Measurements from ENCODE around the gene MARCHF10. TPM values are rescaled to one million over a fixed set of nuclear protein-coding genes. Genes with fewer than 3 reads are reported as not detected.
"Not testable (repeated sequence)": the region's sequence is repeated elsewhere in the genome, so short reads cannot be mapped to it uniquely, and the experiment has no call there.

The MARCHF10 gene
- polyA plus RNA-seq, 3 donors = 0.63 to 1.7 (median 0.78) TPM

DNA sequence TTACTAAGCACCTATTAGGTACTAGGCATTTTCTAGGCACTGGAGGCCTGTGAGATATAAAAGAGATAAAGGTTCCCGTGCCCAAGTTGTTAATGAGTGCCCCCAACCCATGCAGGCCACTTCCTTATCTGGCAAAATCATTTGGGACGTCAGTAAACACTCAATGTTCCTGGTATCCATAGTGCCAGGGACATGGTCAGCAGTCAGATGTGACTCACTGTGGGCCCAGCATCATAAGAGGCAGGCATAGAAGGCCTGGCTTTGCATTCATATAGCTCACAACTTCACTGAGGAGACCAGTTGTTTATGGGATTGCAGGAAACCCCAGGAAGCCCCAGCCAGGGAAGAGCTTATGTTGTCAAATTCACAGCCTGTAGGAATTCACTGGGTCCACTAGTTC, 99.5 kb downstream of the MARCHF10 start:
- DNase-seq (ENCODE audit: extremely low read depth in 1 of 11, low read depth in 9 of 11, low spot score in 4 of 11) = no peak

DNA sequence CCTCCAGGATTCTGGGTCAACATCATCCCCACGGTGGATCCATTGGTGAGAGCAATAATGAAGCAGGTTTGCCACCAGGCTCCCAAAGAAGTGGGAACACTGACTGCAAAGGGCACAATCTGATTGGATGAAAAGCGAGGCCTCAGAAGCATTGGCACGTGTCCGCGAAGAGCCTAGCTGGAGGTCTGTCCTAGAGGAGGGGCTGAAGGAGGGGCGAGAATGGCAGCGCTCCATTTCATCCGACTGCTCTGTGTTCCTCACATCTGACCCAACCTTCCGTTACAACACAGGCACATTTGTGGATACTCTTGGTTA, 100.7 kb downstream of the MARCHF10 start:
- no peak for DNase-seq (ENCODE audit: extremely low read depth in 1 of 11, low read depth in 9 of 11, low spot score in 4 of 11)

DNA sequence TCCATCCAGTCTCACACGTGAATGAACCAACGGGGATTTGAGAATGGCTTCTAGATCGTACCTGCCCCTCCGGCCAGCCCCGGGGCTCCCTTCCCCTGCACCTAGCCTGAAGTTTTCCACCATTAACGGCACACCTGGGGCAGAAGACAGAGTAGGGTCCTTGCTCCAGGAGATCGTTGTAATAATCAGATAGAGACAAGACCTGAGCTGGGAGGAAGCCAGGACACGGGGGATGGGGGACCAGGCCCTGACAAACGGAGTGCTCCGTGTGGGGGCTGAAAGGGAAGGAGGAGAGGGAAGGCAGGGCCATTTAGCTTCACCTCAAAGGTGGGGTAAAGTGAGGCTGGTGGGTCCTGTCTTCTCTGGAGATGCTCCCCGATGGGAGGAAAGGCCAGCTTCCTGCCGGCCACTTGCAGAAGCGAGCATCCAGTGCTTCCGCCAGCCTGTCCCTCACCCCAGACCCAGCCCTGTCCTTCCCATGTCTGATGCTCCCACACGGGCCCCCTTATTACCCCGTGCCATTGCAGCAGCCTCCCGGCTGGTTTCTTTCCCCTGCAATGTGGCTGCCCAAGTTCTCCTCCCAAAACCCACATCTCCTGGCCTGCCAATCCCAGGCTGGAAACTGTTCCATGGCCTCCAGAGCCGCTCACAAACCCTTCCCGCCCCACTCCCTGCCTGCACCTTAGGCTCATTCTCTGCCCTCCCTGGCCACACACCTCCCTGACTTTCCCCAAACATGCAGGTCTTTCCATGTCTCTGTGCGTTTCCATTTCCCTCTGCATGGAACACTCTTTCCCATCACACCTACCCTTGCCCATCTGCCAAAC, 101.3 kb downstream of the MARCHF10 start:
- no peak for DNase-seq (ENCODE audit: extremely low read depth in 1 of 11, low read depth in 9 of 11, low spot score in 4 of 11)

DNA sequence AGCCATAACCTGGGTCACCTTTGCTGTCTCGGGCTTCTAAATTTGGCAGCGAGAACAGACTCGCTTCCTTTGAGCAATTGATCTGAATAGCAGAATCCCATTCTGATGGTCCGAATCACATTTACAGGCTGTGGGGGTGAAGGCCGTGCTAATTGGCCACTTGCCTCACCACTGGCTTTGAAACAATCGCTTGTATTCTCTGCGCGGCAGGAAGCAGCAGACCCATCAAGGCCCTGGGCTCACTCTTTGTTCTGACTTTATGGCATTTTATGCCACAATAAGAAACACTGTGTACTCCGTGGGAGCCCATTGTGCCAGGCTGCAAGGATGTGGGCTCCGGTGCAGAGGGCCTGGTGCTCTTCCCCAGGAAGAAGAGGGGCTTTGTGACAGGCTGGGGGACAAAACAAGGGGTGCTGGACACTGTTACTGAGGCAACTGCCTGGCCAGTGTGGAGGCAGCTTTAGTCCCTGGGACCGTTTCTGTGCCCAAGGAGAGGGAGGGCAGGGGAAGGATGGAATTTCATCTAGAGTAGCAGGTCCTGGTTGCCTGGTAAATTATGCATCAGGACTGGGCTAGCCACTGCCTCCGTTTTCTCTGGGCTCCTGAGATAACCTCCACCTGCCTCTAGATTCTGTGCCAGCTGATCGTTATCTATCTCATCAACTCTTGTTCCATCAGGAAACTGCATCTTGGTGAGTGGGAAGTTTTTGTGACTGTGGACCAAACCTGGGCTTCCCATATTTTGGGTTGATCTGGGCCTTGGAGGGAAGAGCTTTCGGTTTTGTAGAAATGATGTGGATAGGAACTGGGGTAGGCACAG, 102.1 kb downstream of the MARCHF10 start:
- DNase-seq (ENCODE audit: extremely low read depth in 1 of 11, low read depth in 9 of 11, low spot score in 4 of 11) = no peak

GRCh38 chr17:62705156-62705777, 102.8 kb downstream of the MARCHF10 start:
- DNase-seq (ENCODE audit: extremely low read depth in 1 of 11, low read depth in 9 of 11, low spot score in 4 of 11) = no peak

GRCh38 chr17:62704381-62704971, 103.6 kb downstream of the MARCHF10 start:
- peak in 2 of 11 donors; percentile 48 to 68 for DNase-seq (ENCODE audit: extremely low read depth in 1 of 11, low read depth in 9 of 11, low spot score in 4 of 11)

DNA sequence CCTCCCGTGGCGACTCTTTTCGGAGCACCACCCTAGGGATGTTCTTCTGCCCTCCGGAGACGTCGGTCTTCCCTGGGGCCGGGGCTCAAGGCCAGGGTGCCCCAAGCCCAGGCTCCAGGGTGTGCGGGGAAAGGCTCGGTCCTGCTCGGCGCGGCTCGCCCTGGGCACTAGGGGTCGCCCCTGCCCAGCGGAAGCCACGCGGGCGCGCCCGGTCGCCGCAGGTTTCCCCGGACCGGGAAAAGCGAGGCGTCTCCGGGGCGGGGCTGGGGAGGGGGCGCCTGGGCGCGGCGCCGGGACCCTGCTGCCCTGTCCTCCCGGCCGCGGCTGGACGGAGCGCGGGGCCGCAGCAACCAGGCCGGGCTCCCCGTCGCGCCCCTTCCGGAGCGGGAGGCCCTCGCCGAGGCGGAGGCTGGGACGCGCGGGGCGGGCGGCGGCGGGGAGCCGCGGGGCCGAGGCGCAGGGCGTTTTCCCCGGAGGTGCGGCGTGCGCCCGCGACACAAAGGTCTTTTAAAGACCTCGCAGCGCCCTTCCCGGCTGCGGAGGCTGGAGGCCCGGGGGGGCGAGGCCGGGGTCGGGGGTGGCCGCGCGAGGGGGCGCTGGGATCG, 104.2 kb downstream of the MARCHF10 start:
- peak in 5 of 11 donors; percentile 65 to 74 (median 70) for DNase-seq (ENCODE audit: extremely low read depth in 1 of 11, low read depth in 9 of 11, low spot score in 4 of 11)

- DNase-seq (ENCODE audit: extremely low read depth in 1 of 11, low read depth in 9 of 11, low spot score in 4 of 11) = no peak
Observed at GRCh38 chr17:62703261-62703775, 104.8 kb downstream of the MARCHF10 start.

- no peak for DNase-seq (ENCODE audit: extremely low read depth in 1 of 11, low read depth in 9 of 11, low spot score in 4 of 11)
Observed at GRCh38 chr17:62702746-62703260, 105.3 kb downstream of the MARCHF10 start.

GRCh38 chr17:62701706-62702085, 106.4 kb downstream of the MARCHF10 start:
- DNase-seq (ENCODE audit: extremely low read depth in 1 of 11, low read depth in 9 of 11, low spot score in 4 of 11) = no peak

DNA sequence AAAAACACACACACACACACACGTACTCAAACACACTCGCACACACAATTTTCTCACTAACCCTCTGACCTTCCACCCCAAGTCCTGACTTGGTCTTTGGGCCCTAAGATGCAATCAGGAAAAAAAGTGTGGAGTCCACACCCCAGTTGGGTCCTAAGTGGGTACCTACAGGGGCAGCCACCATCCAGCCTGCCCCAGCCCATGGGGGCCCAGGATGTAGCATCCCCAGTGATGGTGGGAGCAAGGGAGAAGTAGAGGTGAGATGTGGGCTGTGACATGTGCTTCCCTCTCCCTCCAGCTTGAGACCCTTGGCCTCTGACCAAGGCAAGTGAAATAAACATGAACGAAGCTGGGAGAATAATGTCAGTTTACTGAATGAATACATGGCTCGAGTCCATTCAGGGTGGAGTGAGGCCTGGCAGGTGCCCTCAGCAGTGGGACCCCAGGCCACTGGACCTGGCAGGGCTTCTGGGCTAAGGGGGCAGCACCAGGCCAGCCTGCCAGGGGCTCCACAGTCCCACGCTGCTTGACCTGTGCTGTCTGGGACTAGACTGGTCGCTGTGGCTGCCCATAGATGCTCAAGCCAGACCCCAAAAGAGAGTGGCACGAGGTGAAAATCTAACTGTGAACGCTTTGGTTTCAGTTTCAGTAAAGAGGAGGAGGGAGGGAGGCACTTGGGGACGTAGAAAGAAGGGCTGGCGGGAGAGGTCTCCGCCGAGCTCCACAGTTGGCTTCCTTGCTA, 107.0 kb downstream of the MARCHF10 start:
- DNase-seq (ENCODE audit: extremely low read depth in 1 of 11, low read depth in 9 of 11, low spot score in 4 of 11) = no peak

- DNase-seq (ENCODE audit: extremely low read depth in 1 of 11, low read depth in 9 of 11, low spot score in 4 of 11) = not testable (repeated sequence)
Observed at GRCh38 chr17:62698459-62698858, 109.7 kb downstream of the MARCHF10 start.

DNA sequence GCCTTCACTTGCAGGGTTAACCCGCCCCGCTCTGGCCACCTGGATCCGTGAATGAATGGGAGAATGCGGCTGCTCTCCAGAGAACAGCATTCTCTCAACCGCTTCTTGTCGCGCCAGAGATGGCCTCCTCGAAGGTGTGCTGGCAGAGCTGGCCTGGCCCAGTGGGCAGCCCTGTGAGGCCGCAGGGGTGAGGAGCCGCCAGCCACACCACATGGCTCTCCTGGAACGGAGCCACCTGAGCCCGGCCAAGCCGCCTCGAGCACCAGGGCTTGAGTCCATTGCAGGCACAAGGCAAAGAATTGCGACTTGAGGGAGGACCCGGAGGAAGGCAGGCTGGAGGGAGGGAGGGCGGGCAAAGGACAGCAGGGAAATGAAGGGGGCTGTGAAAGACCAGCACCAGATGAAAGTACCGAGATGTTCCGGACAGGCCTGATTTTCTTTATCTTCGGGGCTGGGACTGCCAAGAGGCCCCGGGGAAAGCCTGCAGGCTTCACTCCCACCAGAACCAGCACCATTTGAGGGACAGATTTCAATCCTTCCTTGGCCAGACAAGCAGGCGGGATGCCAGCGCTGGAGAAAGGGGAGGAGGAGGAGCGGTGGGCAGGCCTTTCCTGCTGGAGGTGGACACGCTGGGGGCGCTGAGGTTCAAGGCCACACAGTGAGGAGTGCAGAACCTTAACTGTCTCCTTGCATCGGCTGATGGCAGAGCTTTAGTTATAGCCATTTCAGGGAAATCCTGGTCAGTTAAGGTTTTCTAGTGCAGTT, 111.2 kb downstream of the MARCHF10 start:
- no peak for DNase-seq (ENCODE audit: extremely low read depth in 1 of 11, low read depth in 9 of 11, low spot score in 4 of 11)

DNA sequence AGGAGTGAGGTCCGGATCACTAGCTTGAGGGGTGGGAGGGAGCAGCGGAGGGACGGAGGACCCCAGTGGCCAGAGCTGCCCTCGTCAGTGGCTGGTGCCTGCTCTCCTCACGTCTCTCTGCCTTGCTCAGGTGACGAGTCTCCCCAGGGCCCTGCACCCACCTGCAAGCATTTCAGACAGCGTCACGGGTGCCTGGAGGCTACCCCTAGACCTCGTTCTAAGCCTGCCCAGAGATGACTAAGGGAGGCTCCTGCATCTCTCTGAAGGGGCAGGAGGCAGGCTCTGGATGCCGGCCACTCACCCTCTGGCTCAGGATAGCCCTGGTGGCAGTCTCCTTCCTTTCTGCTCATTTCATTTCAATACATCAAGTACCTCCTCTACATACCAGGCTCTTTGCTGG, 111.9 kb downstream of the MARCHF10 start:
- DNase-seq (ENCODE audit: extremely low read depth in 1 of 11, low read depth in 9 of 11, low spot score in 4 of 11) = no peak

DNA sequence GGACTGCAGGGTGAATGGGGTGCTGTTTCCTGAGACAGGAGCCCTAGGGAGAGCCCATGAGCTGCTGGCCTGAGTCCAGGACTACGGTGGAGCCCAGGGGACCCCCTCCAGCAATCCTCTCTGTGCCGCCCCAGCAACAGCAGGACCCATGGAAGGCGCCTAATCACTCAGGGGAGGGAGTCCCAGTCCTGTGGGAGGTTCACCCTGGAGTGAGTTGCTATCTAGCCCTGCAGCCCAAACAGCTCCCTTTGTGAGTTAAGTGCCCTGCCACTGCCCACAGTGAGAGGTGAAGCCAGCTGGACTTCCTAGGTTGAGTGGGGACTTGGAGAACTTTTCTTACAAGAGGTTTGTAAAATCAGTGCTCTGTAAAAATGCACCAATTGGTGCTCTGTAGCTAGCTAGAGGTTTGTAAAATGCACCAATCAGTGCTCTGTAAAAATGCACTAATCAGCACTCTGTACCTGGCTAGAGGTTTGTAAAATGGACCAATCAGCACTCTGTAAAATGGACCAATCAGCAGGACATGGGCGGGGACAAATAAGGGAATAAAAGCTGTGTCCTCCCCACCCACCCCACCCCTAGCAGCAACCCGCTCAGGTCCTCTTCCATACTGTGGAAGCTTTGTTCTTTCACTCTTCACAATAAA, 112.9 kb downstream of the MARCHF10 start:
- not testable (repeated sequence) for DNase-seq (ENCODE audit: extremely low read depth in 1 of 11, low read depth in 9 of 11, low spot score in 4 of 11)

DNA sequence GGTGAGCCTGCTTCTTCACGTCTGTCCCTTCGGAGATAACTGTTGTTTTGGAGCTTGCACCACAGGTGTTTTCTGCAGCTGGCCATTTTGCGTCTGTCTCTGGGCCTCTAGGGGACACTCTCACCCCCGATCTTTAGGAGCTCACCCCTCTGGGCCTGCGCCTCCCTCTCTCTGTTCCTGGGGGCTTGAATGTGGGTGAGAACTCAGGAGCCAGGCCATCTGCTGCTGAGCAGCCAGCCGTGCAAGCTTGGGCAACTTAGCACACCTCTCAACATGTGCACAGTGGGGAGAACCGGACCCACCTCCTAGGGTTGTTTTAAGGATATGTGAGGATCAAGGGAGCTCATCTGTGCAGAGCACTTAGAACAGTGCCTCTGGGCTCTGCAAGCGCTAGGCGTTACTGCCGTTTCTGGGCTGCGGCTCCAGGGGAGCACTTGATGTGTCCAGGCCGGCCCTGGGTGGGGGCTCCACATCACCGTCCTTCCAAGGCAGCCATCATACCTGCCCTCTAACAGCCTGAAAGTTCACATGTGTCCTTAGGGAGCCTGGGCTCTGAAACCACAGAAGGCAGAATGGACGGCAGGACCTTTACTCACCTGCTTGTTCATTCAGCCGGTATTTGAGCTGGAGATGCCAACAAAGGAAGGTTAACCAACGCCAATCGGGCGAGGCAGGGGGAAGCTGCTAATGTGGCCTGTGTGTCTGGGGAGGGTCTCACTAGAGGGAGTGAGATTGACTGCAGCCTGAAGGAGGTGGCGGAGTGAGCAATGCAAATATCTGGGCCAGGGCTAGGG, 114.3 kb downstream of the MARCHF10 start:
- no peak for DNase-seq (ENCODE audit: extremely low read depth in 1 of 11, low read depth in 9 of 11, low spot score in 4 of 11)
